Stimulated activated CD8-positive, alpha-beta memory T cell treated with anti-CD3 and anti-CD28 coated beads, Interleukin-7, amount 100 ng/mL, for 4 hours (primary cell): Measurements from ENCODE around the gene TASP1.
"Not testable (repeated sequence)": the region's sequence is repeated elsewhere in the genome, so short reads cannot be mapped to it uniquely, and the experiment has no call there.

ENCODE experiments used
- DNase-seq, 2 donors: peaks; one replicate each; pipeline ENCODE4 v3.0.0-alpha.2; 2020; ENCODE audit warnings: low read depth in 2 of 2

The TASP1 gene

DNA sequence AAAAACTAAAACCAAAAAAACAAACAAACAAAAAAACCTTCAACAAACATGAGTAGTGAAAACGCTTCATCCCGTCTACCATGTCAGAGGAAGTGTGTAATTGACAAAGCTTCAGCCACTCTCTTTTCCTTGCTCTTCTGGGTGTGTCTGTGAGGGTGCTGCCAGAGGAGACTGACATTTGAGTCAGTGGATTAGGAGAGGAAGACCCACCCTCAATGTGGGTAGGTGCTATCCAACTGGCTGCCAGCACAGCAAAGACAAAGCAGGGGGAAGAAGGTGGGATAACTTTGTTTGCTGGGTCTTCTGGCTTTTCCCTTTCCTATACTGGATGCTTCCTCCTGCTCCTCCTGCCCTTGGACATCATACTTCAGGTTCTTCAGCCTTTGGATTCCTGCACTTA is 145.6 kb downstream of the TASP1 start:
- DNase-seq, result no peak

DNA sequence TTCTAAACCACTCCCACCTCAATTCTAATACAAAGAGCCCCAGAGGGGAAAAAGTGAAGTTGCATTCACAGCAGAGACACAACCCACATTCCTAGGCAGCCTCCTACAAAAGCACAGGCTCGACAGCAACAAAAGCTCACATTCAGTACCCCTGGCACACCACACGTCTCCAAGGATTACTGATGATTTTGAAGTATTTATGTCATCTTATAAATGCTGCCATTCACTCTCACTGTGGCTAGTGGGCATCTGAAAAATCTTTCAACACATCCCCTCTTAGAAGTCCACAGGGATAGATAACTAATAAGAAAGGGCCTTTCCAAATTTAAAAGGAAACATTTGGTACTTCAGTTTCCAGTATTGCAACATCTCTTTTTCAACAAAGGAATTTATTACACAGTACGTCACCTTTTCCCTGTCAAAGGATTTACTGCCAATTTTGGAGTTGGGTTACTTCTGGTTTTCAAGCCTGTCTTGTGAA is 146.7 kb downstream of the TASP1 start:
- DNase-seq, result no peak

DNA sequence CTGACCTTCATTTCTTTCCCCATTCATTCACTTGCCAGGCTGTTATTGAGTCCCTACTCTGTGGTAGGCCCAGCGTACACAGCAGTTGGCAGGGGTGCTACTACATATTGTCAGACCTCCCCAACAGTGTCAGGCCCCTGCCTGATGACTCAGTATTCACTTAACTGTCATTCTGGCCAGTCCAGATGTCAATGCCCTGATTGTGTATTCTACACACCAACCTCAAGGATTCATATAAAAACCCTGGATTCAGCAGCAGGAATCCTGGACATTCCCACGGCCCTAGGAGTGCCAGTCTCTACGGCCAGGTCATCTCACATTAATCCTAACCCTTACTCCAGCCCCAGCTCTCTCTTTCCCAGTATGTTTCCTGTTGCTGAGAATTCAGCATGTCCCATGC is 151.5 kb downstream of the TASP1 start:
- DNase-seq, result no peak

DNA sequence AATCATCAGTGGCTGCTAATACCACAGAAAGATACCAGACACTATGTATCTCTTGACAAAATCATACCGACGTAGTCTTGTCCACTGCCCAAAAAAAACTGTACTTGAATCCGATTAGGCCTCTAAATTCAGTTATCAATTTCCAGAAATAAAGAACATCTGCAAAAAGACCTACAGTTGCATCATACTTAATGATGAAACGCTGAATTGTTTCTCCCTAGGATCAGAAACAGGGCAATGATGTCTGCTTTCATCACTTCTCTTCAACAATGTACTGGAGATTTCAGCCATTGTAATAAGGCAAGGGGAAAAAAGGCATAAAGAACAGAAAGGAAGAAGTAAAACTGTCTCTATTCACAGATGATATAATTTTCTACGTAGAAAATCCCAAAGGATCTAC is 152.0 kb downstream of the TASP1 start:
- DNase-seq, result no peak

DNA sequence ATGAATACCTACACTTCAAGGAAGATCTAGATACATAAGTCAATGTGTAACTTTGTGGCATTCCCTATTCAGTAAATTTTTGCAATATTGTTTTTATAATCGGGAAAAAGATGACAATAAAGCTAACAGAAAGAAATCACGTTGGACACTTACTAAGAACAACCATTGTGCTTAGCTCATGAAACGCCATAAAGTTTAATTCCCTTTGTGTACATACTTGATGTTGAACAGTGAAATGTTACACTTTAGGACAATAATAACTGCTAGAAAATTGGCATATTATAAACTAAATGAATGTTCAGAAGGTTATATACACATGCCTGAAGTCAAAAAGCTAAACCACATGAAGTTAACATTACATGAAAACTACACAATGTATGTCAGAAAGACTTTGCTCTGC is 153.2 kb downstream of the TASP1 start:
- no peak for DNase-seq

DNA sequence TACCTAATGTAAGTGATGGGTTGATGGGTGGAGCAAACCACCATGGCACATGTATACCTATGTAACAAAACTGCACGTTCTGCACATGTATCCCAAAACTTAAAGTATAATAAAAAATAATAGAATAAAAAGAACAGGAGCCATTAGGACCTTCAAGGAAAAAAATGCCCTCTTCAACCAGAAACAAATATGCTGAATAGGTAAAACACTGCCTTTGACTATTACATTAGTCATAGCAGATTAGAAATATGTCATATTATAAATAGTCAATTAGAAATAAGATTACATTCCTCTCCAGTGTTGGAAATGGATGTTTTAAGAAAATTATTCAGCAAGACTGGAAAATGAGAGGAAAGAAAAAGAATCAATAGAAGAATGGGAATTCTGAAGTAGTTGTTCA is 153.7 kb downstream of the TASP1 start:
- not testable (repeated sequence) for DNase-seq

DNA sequence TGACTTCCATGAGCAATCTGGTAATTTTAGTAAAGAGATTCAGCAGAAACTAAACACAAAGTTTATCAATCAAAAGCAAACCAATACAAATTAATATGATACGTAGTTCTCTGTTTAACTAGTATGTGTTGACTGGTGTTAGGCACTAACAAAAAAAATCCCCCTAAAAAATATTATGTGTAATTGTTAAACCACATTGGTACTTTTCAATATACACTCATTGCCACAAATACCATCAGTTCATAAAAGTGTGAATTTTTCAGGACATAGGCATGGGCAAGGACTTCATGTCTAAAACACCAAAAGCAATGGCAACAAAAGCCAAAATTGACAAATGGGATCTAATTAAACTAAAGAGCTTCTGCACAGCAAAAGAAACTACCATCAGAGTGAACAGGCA is 155.3 kb downstream of the TASP1 start:
- not testable (repeated sequence) for DNase-seq

DNA sequence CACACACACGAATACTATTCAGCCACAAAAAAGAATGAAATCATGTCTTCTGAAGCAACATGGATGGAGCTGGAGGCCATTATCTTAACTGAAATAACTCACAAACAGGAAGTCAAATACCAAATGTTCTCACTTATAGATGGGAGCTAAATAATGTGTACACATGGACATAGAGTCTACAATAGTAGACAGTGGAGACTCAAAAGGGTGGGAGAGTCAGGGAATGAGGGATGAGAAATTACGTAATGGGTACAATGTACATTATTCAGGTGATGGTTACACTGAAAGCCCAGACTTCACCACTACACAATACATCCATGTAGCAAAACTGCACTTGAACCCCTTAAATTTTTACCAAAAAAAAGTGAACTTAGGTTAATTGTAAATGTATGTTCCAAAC is 160.4 kb downstream of the TASP1 start:
- no peak for DNase-seq

DNA sequence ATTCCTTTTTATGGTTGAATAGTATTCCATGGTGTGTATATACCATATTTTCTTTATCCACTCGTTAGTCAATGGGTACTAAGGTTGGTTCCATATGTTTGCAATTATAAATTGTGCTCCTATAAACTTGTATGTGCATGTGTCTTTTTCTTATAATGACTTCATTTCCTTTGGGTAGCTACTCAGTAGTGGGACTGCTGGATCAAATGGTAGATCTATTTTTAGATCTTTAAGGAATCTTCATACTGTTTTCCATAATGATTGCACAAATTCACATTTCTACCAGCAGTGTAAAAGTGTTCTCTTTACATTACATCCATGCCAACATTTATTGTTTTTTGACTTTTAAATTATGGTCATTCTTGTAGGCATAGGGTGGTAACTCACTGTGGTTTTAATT is 164.3 kb downstream of the TASP1 start:
- DNase-seq, result no peak

DNA sequence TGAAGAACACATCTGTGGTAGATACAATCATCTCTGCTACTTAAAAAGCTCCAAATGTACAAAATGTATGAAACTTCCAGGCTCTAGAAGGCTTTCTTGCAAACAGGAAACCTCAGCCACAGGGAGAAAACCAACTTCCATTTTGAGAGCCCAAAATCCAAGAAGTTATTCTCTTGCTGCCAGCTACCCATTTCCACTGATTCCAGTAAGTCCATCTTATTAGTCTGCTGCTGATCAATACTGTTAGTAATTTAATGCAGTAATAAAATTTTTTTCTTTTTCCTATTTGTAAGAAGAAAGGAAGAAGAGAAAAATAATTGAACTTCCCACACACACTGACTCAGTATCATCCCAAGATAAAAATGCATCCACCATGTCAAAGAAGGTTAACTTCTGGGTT is 169.5 kb downstream of the TASP1 start:
- no peak for DNase-seq

DNA sequence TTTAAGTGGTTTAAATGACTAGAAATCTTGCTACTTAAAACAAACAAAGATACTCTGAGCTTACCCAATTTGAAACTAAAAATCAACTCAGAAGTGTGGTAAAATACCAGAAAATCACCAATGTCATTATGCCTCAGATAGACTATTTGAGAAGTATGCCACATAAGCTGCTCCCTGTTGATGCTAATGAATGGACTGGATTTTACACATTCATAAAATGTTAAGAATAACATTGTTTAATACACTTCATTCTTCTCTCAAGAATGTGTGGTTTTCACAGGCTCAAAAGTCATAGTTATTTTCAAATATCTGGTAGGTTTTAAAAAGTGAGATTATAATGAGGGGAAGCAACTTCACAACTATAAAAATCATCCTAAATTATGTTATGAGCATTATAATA is 170.6 kb downstream of the TASP1 start:
- no peak for DNase-seq

DNA sequence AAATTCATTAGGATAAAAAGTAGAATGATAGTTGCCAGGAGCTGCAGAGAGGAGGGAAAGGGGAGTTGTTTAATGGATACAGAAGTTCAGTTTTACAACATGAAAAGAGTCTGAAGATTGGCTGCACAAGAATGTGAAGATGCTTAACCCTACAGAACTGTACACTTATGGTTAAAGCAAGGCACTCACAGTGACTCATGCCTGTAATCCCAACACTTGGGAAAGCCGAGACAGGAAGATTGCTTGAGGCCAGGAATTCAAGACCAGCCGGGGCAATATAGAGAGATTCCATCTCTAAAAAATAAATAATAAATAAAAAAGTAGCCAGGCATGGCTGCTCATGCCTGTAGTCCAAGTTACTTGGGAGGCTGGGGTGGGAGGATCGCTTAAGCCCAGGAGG is 174.0 kb downstream of the TASP1 start:
- DNase-seq, result no peak

DNA sequence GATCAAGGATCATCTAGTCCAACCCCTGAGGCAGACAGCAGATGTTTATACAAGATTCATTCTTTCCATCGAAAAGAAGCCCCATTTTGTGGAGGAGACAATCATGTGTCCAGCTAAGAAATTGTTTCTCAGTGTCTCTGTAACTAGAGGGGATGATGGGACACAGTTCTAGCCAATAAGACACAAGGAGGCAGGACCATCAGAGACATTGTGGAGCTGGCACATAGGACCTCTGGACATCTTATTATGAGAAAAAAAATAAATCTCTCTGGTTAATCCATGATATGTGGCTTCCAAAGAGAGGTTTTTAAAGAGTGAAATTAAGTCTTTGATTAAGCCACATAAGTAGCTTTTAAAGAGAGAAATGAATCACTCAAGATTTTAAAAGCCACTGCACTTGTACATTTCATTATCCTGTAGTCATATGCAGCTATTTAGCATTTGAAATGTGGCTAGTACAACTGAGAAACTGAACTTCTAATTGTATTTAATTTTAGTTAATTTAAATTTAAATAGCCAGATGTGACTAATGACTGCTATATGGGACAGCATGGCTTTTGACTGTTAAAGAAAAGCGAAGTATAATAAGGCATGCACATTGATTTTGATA is 176.8 kb downstream of the TASP1 start:
- DNase-seq, result no peak

DNA sequence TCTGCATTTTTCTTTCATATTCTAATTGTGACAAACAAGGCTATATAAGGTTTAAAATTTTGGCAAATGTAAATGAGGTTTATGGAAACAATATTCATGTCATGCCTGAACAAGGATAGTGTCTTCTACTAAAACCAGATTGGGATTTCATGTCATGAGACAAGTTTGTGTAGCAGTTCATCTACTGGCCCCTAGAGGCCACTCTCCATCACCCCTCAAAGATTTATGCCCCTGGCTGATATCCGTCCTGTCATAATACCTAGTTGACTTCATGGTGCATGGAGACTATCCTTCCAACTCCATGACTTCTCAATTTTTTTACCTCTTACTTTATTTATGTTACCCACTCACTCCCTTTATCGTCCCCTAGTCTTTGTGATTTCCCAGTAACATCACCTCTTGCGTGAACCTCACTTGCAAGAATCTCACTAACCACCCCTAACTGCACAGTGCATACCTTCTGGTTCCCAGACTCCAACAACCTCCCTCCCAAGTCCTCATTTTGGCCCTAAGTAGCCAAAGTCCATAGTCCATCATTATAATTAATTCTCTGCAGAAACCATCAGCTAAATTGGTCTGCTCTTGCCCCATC is 179.8 kb downstream of the TASP1 start:
- no peak for DNase-seq

DNA sequence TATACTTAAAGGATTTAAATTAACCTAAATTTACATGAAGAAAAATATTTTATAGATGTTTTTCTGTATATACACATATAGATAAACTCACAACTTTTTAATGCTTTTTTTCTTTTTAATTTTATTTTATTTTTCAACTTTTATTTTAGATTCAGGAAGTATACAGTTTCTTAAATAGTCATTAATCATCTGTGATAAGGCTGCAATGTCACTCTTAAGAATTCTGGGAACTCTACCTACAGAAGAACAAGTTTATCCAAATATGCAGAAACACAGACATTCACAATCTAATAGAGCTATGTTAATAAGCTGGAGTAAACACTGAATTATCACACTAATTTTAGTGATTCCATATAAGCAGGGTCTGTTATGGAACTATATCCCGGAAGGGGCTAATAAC is 181.2 kb downstream of the TASP1 start:
- no peak for DNase-seq

DNA sequence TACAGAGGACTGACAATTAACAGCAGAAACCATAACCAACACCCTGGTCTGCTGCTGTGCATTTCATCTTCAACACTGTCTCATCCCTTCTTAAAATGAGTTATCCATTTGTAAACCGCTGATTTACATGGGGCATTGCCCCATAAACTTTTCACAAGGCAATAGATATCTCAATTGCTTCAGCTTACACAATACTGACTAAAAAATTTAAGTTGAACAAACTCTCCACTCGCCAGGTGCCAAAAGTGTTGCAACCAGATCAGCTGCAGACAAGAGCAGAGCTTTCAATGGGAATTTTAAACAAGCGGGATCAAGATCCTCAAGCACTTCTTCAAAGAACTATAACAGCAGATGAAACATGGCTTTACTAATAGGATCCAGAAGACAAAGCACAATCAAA is 183.0 kb downstream of the TASP1 start:
- DNase-seq, result no peak

DNA sequence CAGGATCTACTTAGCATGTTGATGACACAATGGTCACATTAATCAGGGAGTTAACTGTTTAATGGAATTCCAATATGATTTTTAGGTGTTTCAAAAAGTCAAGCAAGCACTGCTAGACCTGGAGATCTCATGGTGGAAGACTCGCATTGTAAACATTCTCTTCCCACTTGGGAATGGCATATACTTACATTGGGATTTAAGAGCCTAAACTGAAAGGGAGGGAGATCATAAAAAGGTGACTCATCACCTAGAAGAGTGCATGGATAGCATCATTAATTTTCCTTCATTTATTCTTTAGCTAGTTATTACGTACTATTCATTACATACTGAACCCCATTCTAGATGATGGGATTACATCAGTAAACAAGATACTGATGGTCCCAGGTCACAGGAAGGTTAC is 185.4 kb downstream of the TASP1 start:
- DNase-seq, result no peak

DNA sequence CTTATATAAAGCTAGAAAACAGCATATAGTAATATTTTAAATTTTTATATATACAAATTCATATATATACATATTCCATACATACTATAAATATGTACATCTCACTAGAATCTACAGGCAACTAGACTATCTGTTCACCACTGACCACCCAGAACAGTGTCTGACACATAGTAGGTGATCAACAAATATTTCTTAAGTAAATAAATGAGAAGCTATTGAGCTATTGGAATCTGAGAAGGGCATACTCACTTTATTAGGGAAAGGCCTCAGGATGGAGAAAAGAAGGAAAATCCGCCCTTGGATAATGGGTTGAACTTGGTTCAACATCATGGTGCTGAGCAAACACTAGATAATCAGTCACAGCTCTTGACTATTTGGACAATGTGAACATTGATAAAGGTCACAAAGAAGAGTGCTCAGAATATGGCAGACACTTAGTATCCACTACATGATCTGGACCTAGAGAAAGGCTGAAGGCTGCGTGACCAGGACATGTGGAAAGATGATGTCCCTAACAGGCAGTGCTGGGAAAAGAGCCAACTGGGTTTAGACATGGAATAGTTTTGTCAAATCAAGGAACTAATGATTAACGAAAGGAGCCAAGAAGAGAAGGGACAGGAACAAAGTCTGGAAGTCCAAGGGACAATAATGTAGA is 186.1 kb downstream of the TASP1 start:
- DNase-seq, result no peak

DNA sequence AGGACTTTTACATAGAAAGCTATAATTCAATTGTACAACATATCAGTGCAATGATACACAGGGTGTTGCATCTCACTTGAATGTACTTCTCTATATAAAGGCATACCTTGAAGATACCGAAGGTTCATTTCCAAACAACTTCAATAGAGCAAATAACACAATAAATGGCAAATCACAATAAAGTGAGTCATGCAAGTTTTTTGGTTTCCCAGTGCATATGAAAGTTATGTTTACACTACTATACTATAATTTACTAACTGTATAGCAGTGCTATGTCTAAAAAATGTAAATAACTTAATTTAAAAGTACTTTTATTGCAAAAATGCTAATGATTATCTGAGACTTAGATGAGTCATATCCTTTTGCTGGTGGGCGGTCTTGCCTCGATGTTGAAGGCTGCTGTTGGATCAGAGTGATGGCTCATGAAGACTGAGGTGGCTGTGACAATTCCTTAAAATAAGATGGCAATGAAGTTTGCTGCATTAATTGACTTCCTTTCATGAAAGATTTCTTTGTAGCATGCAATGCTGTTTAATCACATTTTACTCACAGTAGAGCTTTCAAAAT is 188.8 kb downstream of the TASP1 start:
- no peak for DNase-seq

DNA sequence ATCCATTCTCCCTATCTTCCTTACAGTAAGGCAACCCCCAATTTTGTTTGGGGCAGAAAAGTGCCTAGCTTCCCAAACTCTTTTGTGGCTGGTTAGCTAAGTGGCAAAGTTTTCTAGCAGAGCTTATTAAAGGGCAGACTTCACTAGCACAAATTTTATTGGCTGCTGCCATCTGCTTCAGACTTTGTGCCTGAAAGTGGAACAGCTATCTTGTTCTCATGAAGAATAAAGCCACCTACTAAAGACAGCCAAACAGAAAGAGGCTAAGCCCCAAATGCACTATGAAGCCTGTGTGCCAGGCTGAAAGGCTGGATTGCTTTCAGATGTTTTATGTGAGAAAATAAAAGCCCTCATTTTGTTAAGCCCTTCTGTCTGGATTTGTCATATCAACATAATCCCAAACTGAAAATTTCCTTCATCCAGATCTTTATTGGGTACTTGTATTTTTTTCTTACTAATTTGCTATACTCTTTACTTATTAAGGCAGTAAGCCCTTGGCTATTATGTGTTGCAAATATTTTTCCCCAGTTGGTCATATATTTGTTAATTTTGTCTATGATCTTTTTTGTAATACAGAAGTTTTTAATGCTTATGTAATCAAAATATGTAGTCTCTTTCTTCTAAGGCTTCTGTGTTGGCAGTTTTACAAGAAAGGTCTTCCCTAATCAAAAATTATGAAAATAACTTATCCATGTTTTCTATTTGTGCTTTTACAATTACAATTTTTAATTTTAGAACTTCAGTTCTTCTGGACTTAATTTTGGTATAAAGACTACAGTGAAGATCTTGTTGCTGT is 191.1 kb downstream of the TASP1 start:
- DNase-seq, result no peak

DNA sequence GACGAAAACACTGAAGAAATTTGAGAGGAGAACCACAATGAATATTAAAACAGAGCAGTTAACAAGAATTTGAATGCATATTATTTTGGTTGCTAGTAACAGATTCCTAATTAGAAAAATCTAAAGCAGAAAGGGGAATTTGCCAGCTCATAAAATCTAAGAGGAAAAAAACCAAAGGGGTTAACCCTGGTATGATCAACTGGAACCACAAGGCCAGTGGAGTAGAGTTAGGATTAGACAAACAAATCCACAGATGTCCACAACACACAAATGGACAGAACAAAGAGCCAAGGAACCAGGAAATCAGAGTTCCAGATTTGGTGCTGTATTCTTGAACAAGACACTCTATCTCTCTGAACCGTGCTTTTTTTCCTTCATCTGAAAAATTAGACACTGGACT is 195.0 kb downstream of the TASP1 start:
- DNase-seq, result no peak

DNA sequence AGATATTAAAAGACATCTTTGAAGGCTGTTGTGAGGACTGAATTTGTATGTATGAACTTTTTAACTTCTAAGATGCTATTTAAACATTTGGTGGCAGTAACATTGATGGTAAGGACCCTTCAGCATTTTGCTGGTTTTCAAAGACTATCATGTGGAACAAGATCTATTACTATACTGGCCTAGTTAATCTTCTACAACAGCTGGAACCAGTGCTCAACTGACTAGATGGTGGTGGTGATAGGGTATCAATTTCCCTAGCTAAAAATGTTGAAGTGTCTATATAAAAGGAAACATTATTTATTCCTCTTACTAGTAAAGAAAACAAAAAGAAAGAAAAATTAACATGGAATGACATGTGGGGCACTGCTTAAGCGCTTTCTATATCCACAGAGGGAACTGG is 195.7 kb downstream of the TASP1 start:
- no peak for DNase-seq
